Cortex of kidney (tissue), 1 donor: ENCODE results near the gene NOP14.
"Not testable (repeated sequence)": the region's sequence is repeated elsewhere in the genome, so short reads cannot be mapped to it uniquely, and the experiment has no call there.

Source experiments
- DNase-seq: peaks from one replicate; lab custom pipeline; 2025; lab: John Stamatoyannopoulos, UW

NOP14 gene

GRCh38 chr4:2963175-2963965 lies at the start of gene NOP14, which contains the start of gene GRK4:
Gene NOP14, minus strand, starts transcription at chr4:2963406. Its CDS starts 87 bp downstream, at chr4:2963319.
Gene GRK4, plus strand, starts transcription at chr4:2963571. Its CDS starts 500 bp downstream, at chr4:2964071.
- DNase-seq, result no peak

- DNase-seq, result no peak
Measured at GRCh38 chr4:3011456-3012220, 48.4 kb upstream of the NOP14 start.

DNA sequence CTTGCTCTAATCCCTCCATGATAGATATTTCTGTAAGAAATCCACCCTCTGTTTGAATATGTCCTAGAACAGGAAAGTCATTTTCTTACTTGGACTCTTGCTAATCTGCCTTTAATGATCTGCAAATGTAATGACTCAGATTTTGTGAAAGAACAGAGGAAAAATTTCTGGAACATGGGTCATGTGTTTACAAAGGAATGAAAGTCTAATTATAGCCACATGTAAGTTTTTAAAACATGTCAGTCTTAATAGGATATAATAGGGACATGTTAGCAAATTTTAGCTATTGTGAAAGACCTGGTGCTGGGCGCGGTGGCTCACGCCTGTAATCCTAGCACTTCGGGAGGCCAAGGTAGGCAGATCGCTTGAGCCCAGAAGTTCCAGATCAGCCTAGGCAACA lies 47.8 kb upstream of the NOP14 start:
- no peak for DNase-seq

DNA sequence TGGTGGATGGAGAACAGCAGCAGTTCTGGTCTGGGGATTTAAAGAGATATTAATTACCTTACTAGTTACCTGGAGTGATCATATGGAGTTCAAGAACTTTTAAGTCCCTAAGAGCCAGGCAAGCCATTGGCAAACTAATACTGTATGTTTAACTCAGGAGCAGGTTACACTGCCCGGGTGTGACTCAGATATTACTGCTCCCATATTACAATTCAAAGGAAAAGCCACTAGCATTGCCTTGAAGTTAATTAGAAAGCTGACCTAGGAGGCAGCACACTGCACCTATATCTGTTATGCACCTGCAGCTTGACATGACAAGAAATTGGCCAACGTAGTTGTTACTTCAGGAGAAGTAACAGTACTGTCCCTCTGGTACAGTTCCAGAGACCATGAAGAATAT lies 47.4 kb upstream of the NOP14 start:
- DNase-seq, result no peak

GRCh38 chr4:3009422-3009821 lies 46.2 kb upstream of the NOP14 start:
- DNase-seq, result no peak

GRCh38 chr4:3007724-3008123 lies 44.5 kb upstream of the NOP14 start:
- no peak for DNase-seq

GRCh38 chr4:2996415-2996814 lies 33.2 kb upstream of the NOP14 start:
- DNase-seq, result no peak

DNA sequence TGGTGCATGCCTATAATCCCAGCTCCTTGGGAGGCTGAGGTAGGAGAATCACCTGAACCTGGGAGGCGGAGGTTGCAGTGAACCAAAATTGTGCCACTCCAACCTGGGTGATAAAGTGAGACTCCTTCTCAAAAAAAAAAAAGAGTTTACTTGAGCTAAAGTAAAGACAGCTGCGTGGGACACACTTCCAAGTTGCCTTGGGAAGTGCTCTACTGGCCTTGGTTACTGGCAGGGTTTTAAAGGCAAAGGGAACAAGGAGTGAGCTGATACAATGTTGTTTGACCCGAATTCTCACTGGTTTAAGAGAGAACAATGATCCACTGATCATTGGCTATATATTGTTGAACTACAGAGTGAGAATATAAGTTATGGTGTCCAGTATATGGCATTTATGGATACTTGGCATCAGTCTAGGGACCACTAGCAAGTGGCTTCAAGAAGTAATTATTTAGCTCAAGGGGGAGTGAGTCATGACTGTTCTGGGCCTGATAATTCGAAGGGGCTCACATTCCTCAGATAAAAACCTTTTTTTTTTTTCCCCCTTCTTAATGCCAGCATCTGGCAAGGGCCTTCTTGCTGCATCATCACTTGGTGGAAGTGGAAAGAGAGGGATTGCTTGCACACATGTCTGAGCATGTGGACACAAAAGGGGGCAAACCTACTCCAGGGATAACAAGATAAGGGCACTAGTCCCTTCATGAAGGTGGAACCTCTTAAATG lies 32.5 kb upstream of the NOP14 start:
- no peak for DNase-seq

- DNase-seq, result no peak
Measured at GRCh38 chr4:2994917-2995316, 31.7 kb upstream of the NOP14 start.

- DNase-seq, result no peak
Measured at GRCh38 chr4:2991243-2991642, 28.0 kb upstream of the NOP14 start.

GRCh38 chr4:2983715-2984114 lies 20.5 kb upstream of the NOP14 start:
- DNase-seq, result not testable (repeated sequence)

DNA sequence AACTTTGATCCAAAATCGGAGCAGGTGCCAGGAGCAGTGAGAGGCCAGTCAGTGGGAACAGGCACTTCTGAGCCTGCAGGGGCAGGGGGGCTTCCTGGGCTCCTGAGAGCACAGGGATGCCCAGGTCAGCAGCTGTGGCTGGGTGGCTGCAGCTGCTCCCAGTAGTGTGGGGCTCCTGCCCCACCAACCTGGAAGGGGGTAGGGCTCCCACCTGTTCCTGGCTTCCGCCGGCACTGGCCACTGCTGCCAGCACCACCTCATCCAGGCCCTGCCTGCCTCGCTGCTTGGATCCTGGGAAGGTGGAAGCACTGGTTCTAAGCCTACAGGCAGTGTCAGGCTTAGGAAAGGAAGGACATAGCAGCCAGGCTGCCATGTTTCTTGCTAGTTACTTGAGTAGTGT lies 18.8 kb upstream of the NOP14 start:
- no peak for DNase-seq

DNA sequence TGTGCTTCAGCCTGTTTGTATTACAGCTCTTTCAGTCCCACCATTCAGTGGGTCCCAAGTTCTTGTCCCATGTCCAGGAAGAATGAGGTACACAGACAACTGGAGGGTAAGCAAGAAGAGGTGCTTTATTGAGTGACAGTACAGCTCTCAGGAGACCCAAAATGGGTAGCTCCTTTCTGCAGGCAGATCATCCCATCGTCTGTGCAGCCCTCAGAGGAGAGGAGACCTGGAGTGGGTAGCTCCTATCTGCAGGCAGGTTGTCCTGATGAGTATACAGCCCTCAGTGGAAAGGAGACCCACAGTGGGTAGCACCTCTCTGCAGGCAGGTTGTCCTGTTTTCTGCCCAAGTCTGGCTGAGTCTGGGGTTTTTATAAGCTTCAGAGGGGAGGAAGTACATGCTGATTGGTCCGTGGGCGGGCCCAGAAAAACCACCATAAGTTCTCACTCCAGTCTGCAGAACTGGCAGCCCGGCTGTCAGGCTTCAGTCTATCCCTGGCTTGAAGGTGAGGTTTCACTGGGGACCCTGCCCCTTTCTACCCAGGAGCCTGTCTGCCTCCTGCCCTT lies 18.1 kb upstream of the NOP14 start:
- no peak for DNase-seq

DNA sequence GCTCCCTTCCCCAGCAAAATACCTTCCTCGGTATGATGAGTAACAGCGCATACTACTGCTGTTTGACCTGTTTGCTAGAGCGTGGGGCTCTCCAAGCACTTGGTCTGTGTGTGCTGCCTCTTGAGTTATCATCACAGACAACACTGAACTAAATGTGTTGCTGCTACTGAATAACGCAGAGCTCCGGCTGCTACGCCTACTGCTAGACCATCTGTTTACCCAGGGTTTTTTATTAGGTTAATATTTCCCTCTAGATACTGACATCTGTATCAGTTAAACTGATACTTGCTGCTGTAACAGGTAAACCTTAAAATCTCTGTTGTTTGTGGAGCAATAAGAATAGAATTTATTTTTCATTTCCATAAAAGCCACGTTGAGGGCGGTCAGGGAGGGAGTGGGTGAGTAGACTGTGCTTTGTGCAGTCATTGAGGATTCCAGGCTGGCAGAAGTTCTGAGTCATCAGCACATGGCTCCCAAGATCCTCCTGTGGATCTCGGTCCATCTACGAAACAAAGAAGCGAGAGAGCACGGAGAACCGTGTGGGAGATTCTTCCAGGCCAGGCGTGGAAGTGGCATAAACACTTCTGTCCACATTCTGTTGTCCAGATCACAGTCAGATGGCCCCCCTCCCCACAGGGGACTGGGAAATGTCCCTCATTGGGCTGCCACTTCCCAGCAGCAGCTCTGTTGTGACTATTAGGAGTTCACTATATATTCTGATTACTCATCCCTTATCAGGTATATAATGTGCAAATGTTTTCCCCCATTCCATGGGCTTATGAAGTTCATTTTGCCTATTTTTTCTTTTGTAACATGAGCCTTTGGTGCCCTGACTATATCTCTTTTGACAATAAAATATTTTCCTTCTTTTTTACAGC lies 14.2 kb upstream of the NOP14 start:
- DNase-seq, result no peak

DNA sequence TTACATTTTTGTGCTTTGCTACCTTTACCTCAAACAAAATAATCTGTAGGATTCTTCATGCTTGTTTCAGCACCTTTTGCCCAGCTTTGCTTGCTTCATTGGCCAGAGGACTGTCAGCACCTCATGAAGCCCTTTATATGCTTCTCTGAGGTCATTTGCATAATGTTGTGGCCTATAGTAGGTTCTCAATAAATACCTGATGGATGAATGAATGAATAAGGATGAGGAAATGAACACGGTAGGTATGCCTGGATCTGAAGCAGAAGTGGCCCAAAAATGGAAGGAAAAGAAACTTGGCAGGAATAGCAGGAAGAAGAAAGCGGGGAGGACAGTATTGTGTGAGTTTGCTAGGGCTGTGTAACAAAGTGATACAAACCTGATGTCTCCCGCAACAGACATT lies 8.1 kb upstream of the NOP14 start:
- no peak for DNase-seq

DNA sequence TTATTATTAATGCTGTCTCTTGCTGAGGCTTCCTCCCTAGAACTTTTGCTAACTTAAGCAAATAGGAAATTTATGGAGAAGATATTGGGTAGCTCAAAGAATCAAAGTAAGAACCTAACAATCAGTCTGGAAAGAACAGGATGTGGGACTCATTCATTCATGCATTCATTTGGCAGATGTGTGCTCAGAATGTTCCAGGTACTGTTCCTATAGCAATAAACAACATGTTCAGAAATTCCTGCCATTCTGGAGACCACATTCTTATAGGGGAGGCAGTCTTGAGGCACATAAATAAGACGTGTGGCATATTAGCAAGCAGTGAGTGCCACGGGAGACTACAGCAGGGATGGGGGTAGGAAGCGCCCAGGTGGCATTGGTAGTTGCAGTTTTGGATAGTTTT lies 5.2 kb upstream of the NOP14 start:
- no peak for DNase-seq

DNA sequence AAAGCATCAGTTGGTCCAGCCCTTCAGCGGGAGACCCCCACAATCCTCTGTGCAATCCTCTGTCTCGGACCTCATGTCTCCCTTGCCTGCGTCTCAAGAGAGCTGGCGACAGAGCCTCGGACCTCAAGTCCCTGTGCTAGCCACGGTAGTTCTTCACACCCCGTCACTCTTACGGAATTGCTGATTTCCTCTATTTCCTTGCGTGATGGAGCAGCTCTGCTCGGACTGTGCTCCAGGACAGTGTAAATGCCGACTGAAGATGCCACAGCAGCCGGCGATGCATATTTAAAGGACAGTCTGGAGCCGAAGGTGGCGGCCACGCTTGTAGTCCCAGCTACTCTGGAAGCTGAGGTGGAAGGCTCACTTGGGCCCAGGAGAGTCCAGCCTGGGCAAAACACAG lies 2.1 kb upstream of the NOP14 start:
- no peak for DNase-seq

DNA sequence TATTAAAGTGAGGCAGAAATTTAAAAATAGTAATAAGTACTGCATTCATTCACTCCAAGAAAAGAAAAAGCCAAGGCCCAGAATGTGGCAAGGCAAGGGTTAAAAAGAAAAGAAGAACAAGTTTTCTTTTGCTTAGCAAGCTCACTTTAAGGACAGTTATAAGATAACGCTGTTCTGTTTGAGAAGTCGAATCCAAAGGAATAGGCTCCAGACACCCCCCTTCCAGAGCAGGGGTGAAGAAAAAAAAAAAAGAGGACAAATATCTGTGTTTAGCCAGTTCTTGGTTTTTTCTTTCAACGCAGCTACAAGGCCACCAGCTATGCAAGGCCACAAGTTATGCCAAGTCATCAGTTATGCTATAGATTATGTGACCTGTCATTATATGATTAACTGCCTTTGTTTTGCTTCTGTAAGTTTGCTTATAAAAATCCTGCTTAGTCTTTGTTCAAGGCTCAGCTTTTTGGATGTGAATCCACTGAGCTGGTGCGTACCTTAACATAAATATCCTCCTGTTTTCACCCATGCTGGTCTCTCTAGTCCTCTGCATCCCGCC lies 1.6 kb upstream of the NOP14 start:
- DNase-seq, result no peak

- no peak for DNase-seq
Measured at GRCh38 chr4:2963966-2964471, 813 bp upstream of the NOP14 start.

DNA sequence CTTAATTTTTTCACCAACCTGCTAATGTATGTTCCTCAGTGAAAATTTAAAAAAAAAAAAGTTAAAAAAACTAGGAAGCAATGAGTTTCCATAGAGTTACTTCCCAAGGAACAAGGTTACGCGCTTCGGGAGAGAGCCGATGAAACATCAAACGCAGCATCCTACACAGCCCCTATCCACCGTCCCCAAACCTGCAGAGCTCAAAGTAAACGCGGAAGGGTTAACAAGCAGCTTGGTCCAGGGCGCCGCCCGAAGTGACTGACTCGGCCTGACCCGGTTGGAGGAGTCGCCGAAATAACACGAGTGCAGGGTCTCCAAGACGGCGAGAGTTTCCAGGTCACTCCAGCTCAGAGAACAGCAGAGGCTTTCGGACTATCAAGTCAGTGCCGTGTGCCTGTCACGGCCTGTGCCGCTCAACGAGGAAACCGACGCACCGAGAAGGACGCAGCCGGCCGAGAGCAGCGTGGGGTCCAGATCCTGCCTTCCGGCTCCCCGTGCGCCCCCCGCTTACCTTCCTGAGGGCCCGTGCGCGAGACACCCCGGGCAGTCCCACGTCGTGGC lies 512 bp downstream of the NOP14 start:
- no peak for DNase-seq
